HEK293T (cell line): Measurements from ENCODE around the gene TUBA3C.
"Not testable (repeated sequence)": the region's sequence is repeated elsewhere in the genome, so short reads cannot be mapped to it uniquely, and the experiment has no call there.

Source experiments
- CTCF ChIA-PET: fragments of 350-600 bp; formaldehyde crosslinking; extraction: SDS; loops from one replicate; lab custom pipeline; 2021; ENCODE audit warnings: antibody characterized with exemption, inconsistent platforms; lab: Yijun Ruan, JAX
- POLR2A ChIA-PET: fragments of 350-600 bp; formaldehyde crosslinking; extraction: SDS; loops from one replicate; lab custom pipeline; 2020; ENCODE audit warnings: antibody characterized with exemption, inconsistent platforms; lab: Yijun Ruan, JAX
- DNase-seq: peaks from one replicate; pipeline ENCODE4 v3.0.0; 2012; ENCODE audit warnings: mixed read lengths; ENCODE audit errors: extremely low spot score
- ARNT ChIP-seq: fragments of 450-650 bp; IDR thresholded peaks from 2 replicates; pipeline ENCODE4 v1.6.1; 2017; ENCODE audit warnings: mild to moderate bottlenecking
- BHLHE40 ChIP-seq: fragments of 450-650 bp; IDR thresholded peaks from 2 replicates; pipeline ENCODE4 v1.6.1; 2016; ENCODE audit warnings: mild to moderate bottlenecking, moderate library complexity, borderline replicate concordance
- CTBP1 ChIP-seq: fragments of 450-650 bp; IDR thresholded peaks from 2 replicates; pipeline ENCODE4 v1.6.1; 2016; ENCODE audit warnings: borderline replicate concordance
- ELF4 ChIP-seq: fragments of 450-650 bp; IDR thresholded peaks from 2 replicates; pipeline ENCODE4 v1.6.1; 2017; ENCODE audit warnings: antibody characterized with exemption
- FOXA1 ChIP-seq: fragments of 450-650 bp; IDR thresholded peaks from 2 replicates; pipeline ENCODE4 v1.6.1; 2016; ENCODE audit warnings: mild to moderate bottlenecking
- FOXK2 ChIP-seq: fragments of 450-650 bp; IDR thresholded peaks from 2 replicates; pipeline ENCODE4 v1.6.1; 2016; ENCODE audit warnings: mild to moderate bottlenecking
- FOXM1 ChIP-seq: fragments of 450-650 bp; IDR thresholded peaks from 2 replicates; pipeline ENCODE4 v1.6.1; 2017; ENCODE audit warnings: mild to moderate bottlenecking, borderline replicate concordance
- HDGF ChIP-seq: fragments of 450-650 bp; IDR thresholded peaks from 2 replicates; pipeline ENCODE4 v1.6.1; 2017; ENCODE audit warnings: antibody characterized with exemption, borderline replicate concordance
- L3MBTL2 ChIP-seq: fragments of 450-650 bp; conservative IDR thresholded peaks from 2 replicates; pipeline ENCODE4 v1.6.1; 2016; ENCODE audit warnings: mild to moderate bottlenecking
- LEF1 ChIP-seq: fragments of 450-650 bp; IDR thresholded peaks from 2 replicates; pipeline ENCODE4 v1.6.1; 2017; ENCODE audit warnings: mild to moderate bottlenecking, borderline replicate concordance
- NFRKB ChIP-seq: fragments of 450-650 bp; IDR thresholded peaks from 2 replicates; pipeline ENCODE4 v1.6.1; 2016; ENCODE audit warnings: mild to moderate bottlenecking, moderate library complexity
- SP1 ChIP-seq: fragments of 450-650 bp; IDR thresholded peaks from 2 replicates; pipeline ENCODE4 v1.6.1; 2017
- SUZ12 ChIP-seq: fragments of 450-650 bp; IDR thresholded peaks from 2 replicates; pipeline ENCODE4 v1.6.1; 2016; ENCODE audit warnings: mild to moderate bottlenecking
- TARDBP ChIP-seq: fragments of 450-650 bp; IDR thresholded peaks from 2 replicates; pipeline ENCODE4 v1.6.1; 2016
- ZNF384 ChIP-seq: fragments of 450-650 bp; IDR thresholded peaks from 2 replicates; pipeline ENCODE4 v1.6.1; 2016
- TF ChIP-seq, protein P1 (sequence below): fragments of 450-650 bp; IDR thresholded peaks from 2 replicates; pipeline ENCODE4 v1.6.1; 2016

TUBA3C gene

DNA sequence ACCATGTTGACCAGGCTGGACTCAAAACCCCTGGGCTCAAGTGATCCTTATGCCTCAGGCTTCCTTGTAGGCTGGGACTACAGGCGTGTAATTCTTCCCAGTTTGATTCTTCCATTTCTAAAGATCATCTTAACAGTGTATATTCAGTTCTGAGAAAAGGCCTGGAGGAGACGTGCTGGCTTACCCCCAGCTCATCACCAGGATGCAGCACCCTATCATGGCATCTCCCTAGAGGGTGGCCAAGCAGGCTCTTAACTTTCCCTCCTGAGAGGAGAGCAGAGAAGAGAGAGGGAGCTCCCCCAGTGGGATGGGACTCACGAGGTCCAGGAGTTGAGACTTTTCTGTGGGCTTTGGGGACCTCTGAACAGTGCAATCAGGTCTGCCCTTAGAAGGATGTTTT, 2.1 kb upstream of the TUBA3C start:
- DNase-seq = no peak
- TF ChIP-seq BHLHE40 (no peak), CTBP1 (no peak), SUZ12 (no peak), ELF4 (no peak), FOXM1 (no peak), TARDBP (no peak), ARNT (no peak)
- TF ChIP-seq, protein P1, sequence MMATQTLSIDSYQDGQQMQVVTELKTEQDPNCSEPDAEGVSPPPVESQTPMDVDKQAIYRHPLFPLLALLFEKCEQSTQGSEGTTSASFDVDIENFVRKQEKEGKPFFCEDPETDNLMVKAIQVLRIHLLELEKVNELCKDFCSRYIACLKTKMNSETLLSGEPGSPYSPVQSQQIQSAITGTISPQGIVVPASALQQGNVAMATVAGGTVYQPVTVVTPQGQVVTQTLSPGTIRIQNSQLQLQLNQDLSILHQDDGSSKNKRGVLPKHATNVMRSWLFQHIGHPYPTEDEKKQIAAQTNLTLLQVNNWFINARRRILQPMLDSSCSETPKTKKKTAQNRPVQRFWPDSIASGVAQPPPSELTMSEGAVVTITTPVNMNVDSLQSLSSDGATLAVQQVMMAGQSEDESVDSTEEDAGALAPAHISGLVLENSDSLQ = no peak
- POLR2A ChIA-PET = no interaction called here
- CTCF ChIA-PET = no interaction called here

DNA sequence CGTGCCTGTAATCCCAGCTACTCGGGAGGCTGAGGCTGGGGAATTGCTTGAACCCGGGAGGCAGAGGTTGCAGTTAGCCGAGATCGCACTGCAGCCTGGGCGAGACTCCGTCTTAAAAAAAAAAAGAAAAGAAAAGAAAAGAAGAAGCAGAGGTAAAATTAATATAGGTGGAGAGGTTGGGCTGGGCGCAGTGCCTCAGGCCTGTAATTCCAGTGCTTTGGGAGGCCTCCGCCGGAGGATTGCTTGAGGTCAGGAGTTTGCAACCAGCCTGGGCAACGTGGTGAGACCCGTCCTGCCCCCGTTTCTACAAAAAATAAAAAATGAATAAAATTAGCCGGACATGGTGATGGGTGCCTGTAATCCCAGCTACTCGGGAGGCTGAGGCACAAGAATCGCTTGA, 912 bp upstream of the TUBA3C start:
- DNase-seq = no peak
- CTCF ChIA-PET = no interaction called here
- TF ChIP-seq L3MBTL2 (no peak), BHLHE40 (no peak), LEF1 (no peak), FOXA1 (no peak), NFRKB (no peak), HDGF (no peak), ZNF384 (no peak), TARDBP (no peak), ELF4 (no peak), CTBP1 (no peak), SP1 (no peak), FOXK2 (no peak), SUZ12 (no peak), FOXM1 (no peak), ARNT (no peak)
- TF ChIP-seq, protein P1 = no peak
- POLR2A ChIA-PET = no interaction called here

DNA sequence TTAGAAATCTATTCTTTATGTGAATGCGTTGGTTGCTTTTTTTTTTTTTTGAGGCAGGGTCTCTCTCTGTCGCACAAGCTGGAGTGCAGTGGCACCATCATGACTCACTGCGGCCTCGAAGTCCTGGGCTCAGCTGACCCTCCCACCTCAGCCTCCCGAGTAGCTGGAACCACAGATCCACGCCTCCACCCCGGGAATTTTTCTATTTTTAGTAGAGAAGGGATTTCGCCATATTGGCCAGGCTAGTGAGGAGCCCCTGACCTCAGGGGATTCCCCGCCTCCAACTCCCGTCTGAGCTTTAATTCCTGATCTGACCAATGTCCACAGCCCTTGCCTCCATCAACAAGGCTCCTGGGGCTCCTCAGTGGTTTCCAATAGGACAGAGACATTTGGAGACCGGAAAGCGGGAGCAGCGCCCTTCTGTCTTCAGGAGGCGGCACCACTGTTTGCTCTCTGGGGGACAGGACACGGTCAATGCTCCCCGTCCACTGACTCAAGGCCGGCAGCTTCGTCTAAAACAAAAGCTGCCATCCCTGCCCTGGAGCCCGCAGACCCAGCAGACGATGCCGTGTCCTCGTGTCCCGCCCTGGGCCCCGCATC, 503 bp downstream of the TUBA3C start:
- no peak for TF ChIP-seq FOXK2
- TF ChIP-seq SP1 = no peak
- no peak for TF ChIP-seq FOXM1
- no peak for TF ChIP-seq FOXA1
- TF ChIP-seq TARDBP = no peak
- no peak for TF ChIP-seq SUZ12
- no peak for TF ChIP-seq CTBP1
- TF ChIP-seq HDGF = no peak
- ChIA-PET CTCF (no interaction called here), POLR2A (no interaction called here)
- DNase-seq = no peak

DNA sequence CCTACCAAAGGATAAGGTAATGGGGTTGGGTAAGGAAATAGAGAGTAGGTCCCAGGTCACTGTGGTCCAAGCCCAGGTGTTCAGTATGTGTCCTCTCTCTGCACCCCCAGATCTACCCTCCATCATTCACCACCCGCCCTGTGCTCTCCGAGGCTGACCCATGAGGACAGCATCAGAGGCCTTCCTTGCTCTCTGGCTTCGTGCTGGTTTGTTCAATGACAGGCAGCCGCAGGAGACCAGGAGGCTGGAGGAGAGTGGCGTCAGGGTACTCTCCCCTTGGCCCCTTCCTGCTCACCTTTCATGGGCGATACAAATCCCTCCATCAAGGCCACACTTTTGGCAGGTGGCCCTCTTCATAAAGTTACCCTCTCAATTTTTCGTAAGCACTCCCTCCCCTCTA, 1.7 kb downstream of the TUBA3C start:
- DNase-seq = no peak
- POLR2A ChIA-PET = no interaction called here
- CTCF ChIA-PET = no interaction called here
- TF ChIP-seq, protein P1 = no peak
- TF ChIP-seq ARNT = no peak
- no peak for TF ChIP-seq NFRKB
- TF ChIP-seq SUZ12 = no peak
- no peak for TF ChIP-seq BHLHE40
- no peak for TF ChIP-seq HDGF
- TF ChIP-seq ZNF384 = no peak
- no peak for TF ChIP-seq TARDBP
- no peak for TF ChIP-seq SP1
- no peak for TF ChIP-seq FOXA1
- TF ChIP-seq CTBP1 = no peak
- no peak for TF ChIP-seq L3MBTL2
- no peak for TF ChIP-seq FOXK2
- no peak for TF ChIP-seq LEF1

DNA sequence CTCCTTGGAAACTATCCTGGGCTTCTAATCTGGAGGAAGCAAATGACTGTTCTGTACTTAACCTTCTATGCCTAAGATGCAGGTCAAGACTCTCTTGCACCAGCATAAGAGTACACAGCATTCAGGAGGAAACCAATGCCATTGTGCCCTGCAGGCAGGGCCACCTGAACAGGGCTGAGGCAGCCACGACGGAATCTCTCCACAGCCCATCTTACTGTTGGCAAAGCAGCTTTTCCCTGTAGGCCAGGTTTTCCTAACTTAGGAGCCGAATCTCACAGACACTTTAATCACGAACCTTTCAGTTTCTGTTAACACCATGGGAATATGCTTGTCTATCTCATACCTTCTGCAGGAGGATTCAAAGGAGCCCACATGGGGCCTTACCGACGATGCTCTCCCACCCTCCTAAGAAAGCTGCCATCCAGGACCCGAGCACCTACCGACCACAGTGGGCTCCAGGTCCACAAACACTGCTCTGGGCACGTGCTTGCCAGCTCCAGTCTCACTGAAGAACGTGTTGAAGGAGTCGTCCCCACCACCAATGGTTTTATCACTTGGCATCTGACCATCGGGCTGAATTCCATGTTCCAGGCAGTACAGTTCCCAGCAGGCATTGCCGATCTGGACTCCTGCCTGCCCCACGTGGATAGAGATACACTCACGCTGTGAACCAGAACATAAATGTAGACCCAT, 2.6 kb downstream of the TUBA3C start:
- DNase-seq = no peak
- TF ChIP-seq ELF4 (no peak), L3MBTL2 (no peak), ZNF384 (no peak), FOXK2 (no peak), TARDBP (no peak)
- CTCF ChIA-PET = no interaction called here
- POLR2A ChIA-PET = no interaction called here

DNA sequence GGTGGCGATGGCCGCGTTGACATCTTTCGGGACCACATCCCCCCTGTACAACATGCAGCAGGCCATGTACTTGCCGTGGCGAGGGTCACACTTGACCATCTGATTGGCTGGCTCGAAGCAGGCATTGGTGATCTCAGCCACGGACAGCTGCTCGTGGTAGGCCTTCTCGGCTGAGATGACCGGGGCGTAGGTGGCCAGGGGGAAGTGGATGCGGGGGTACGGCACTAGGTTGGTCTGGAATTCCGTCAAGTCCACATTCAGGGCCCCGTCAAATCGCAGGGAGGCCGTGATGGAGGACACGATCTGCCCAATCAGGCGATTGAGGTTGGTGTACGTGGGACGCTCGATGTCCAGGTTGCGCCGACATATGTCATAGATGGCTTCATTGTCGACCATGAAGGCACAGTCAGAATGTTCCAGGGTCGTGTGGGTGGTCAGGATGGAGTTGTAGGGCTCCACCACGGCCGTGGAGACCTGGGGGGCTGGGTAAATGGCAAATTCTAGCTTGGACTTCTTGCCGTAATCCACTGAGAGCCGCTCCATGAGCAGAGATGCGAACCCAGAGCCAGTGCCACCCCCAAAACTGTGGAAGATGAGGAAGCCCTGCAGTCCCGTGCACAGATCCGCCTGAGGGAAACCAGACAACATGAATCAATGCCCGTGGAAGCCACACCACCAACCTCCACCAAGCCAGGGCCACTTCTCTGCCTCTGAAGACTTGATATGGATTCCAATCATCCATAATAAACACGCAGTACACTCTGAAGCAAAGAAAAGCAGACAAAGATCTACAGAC, 4.4 kb downstream of the TUBA3C start:
- POLR2A ChIA-PET, CTCF ChIA-PET: not testable (repeated sequence)

More for the DNA sequence above, 4.4 kb downstream of the TUBA3C start:
- not testable (repeated sequence) for DNase-seq
